Colonic mucosa (tissue), 4 donors: Measurements from ENCODE around the gene SORD. TPM values are rescaled to one million over a fixed set of nuclear protein-coding genes. Genes with fewer than 3 reads are reported as not detected.

Source experiments
- DNase-seq: peaks from one replicate; pipeline ENCODE4 v3.0.0-alpha.2; 2020
- H3K27ac ChIP-seq: fragments of 200-600 bp; one replicate; pipeline ENCODE4 v1.8.0; 2021
- H3K27me3 ChIP-seq: fragments of 200-600 bp; one replicate; pipeline ENCODE4 v1.8.0; 2021
- H3K36me3 ChIP-seq: fragments of 200-600 bp; one replicate; pipeline ENCODE4 v1.8.0; 2021
- H3K4me1 ChIP-seq: fragments of 200-600 bp; one replicate; pipeline ENCODE4 v1.8.0; 2021; ENCODE audit warnings: mild to moderate bottlenecking
- H3K4me3 ChIP-seq: fragments of 200-600 bp; one replicate; pipeline ENCODE4 v1.8.0; 2021
- H3K9ac ChIP-seq, 2 donors: one replicate each; pipeline ENCODE4 v1.7.0; 2013; ENCODE audit warnings: control low read depth in 2 of 2, low read depth in 2 of 2, low read length in 2 of 2
- H3K9me3 ChIP-seq: fragments of 200-600 bp; one replicate; pipeline ENCODE4 v1.8.0; 2021
- intact Hi-C: fragments of 100-400 bp; cut with DNase I; formaldehyde crosslinking; loops from one replicate; pipeline ENCODE4 v1.14.1; 2022
- total RNA-seq, 2 donors: library from RNA; stranded (reverse); fragmentation: NEBNext Ultra II Directional in 1 of 2; extraction: Animal tissue kit (Norgen Biotek cat#: 25700) in 1 of 2; gene quantifications; one replicate each; pipeline ENCODE4 v1.2.1, GENCODE V29; 2021
- TF ChIP-seq, protein P1 (sequence below): fragments of 200-600 bp; IDR thresholded peaks from one replicate; pipeline ENCODE4 v1.8.0; 2022; ENCODE audit warnings: antibody characterized with exemption, mild to moderate bottlenecking
- donor health status: healthy.
- donor health status: DM: no; HTN: no; CAD: no.
- donor health status: DM: no; HTN: no; CAD: no.

The SORD gene
- total RNA-seq, 2 donors from 2014 or later: 15.1 to 44.2 TPM

DNA sequence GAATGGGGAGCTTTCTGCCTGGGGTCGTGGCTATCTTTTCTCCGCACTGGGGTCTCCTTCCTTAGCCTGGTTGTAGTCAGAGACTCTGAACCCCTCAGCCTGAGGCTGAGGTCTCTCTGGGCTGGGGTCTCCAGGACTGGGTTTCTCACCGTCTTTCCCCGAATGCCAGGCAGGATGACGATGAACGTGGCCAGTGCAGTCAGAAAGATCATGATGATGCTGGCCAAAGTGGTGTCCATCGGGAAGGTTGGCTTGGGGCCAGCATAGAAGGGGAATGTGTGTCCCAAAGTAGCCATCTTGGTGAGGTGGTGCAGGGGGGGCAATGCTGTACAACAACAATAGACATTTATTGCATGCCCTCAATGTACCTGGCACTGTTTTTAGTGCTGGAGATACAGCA is 99.7 kb downstream of the SORD start:
- peaks cover under 1% of the 10 kb centered on the region for H3K27me3 ChIP-seq
- TF ChIP-seq, protein P1, sequence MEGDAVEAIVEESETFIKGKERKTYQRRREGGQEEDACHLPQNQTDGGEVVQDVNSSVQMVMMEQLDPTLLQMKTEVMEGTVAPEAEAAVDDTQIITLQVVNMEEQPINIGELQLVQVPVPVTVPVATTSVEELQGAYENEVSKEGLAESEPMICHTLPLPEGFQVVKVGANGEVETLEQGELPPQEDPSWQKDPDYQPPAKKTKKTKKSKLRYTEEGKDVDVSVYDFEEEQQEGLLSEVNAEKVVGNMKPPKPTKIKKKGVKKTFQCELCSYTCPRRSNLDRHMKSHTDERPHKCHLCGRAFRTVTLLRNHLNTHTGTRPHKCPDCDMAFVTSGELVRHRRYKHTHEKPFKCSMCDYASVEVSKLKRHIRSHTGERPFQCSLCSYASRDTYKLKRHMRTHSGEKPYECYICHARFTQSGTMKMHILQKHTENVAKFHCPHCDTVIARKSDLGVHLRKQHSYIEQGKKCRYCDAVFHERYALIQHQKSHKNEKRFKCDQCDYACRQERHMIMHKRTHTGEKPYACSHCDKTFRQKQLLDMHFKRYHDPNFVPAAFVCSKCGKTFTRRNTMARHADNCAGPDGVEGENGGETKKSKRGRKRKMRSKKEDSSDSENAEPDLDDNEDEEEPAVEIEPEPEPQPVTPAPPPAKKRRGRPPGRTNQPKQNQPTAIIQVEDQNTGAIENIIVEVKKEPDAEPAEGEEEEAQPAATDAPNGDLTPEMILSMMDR: no peak
- intact Hi-C loops: no loop called here
- no peaks in the 10 kb centered on the region for H3K36me3 ChIP-seq
- no peak overlapping the region for H3K4me3 ChIP-seq
- no peaks in the 10 kb centered on the region for H3K9me3 ChIP-seq
- no peak for DNase-seq
- no peak overlapping the region for H3K27ac ChIP-seq
- H3K9ac ChIP-seq: no peak overlapping the region
- H3K4me1 ChIP-seq: peaks cover 2% of the 10 kb centered on the region

DNA sequence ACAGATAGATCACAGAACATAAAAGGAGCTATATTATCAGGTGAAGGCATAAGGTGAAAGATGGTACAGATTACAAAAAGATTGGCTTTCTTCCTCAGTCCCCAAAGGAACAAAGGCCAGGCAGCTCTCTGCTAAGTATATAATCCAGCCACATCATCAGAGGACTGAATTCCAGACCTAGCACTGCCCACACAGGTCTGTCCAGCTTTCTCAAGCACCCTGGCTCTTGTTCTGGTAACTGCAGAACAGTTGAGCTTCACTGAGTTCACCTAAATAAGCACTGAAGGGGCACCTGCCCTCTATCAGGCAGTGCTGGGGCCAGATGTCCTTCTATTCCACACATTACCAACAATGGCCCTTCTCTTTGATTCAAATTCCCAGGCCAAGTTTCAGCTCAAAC is 100.4 kb downstream of the SORD start:
- Histone ChIP-seq H3K9ac (no peak overlapping the region), H3K27me3 (peaks cover 7% of the 10 kb centered on the region), H3K4me1 (no peaks in the 10 kb centered on the region), H3K9me3 (no peaks in the 10 kb centered on the region), H3K27ac (no peak overlapping the region), H3K36me3 (no peaks in the 10 kb centered on the region), H3K4me3 (no peak overlapping the region)
- intact Hi-C loops: no loop called here
- TF ChIP-seq, protein P1: no peak
- no peak for DNase-seq

DNA sequence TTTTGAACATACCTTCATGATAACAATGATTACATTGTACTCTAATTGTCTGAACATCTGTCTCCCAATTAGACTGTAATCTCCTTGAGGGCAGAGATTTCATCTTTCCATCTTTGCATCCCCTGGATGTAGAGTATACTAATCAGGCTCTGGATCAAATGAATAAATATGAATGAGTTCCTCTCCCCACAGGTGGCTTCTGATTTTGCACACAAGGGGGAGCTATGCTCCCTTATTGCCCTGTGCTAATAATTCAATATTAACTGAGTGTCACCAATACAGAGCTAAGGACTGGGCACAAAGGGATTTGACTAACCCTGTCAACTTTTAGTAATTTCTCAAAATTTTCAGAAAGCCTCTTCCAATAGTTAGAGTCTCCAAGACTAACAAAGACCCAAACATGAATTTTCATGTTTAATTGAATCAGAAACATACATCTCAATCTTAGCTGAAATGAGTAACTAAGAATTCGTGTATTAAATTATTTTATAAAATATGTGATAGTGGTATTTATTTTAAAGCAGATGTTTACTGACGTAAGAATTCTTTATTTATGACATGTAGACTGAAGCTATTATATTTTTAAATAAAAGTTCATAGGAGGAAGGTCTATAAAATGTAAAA is 103.7 kb downstream of the SORD start:
- Histone ChIP-seq H3K9me3 (no peaks in the 10 kb centered on the region), H3K36me3 (no peaks in the 10 kb centered on the region), H3K27ac (no peak overlapping the region), H3K4me3 (no peak overlapping the region), H3K27me3 (peaks cover 24% of the 10 kb centered on the region), H3K9ac (no peak overlapping the region), H3K4me1 (peaks cover 4% of the 10 kb centered on the region)
- TF ChIP-seq, protein P1: peak; percentile 70
- DNase-seq: peak; percentile 45
- intact Hi-C loops: no loop called here

Other genes with a start within 250 kb of the SORD start
- not detected for gene TERB2, start 66.5 kb upstream of the SORD start, total RNA-seq
- gene DUOX2, start 91.0 kb downstream of the SORD start, total RNA-seq: 100 to 1,000 TPM in 1 of 2 donors, 10 to 100 TPM in 1; 40.0 to 111 TPM
- 10 to 100 TPM; 30.2 to 48.5 TPM for gene DUOXA2, start 91.1 kb downstream of the SORD start, total RNA-seq
- gene DUOXA1, start 106.7 kb downstream of the SORD start, total RNA-seq: 1 to 10 TPM in 1 of 2 donors, under 1 TPM in 1; 0.88 to 1.3 TPM
- gene DUOX1, start 106.8 kb downstream of the SORD start, total RNA-seq: under 1 TPM; 0.45 to 0.96 TPM
- gene SHF, start 164.8 kb downstream of the SORD start, total RNA-seq: 10 to 100 TPM in 1 of 2 donors, 1 to 10 TPM in 1; 8.7 to 14.7 TPM
- gene SLC28A2, start 229.0 kb downstream of the SORD start, total RNA-seq: 10 to 100 TPM; 21.6 to 54.9 TPM